NCI-H2029 (cell line): ENCODE measurements around the gene ADGRG6.

ENCODE experiments used
- DNase-seq: peaks from one replicate; lab custom pipeline; 2025; lab: John Stamatoyannopoulos, UW

ADGRG6 gene

DNA sequence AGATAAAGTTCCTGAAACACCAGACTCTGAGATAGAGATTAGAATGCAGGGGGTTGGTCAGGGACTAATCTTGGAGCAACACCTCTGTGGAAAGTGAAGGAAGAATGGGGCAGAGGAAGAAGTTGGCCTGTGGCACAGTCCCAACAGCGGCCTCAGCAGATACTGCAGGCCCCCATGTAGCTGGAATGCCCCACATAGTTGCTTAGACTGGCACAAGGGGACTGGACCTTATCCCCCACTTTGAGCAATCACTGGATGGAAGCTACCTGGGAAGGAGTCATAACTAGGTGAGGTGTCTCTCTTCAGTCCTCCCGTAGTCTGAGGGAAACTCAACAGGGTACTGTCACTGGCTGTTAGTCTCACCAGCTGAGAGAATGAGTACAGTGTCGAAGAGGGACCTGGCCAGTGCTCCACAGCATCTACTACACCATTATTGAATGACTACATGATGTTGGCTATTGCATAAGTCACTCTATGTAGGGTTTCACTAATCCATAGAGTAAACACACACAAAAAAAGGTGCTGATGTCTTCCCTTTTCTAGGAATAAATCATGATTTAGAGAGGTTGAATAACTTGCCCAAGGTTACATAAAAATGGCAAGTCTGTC lies 47.5 kb downstream of the ADGRG6 start:
- no peak for DNase-seq

DNA sequence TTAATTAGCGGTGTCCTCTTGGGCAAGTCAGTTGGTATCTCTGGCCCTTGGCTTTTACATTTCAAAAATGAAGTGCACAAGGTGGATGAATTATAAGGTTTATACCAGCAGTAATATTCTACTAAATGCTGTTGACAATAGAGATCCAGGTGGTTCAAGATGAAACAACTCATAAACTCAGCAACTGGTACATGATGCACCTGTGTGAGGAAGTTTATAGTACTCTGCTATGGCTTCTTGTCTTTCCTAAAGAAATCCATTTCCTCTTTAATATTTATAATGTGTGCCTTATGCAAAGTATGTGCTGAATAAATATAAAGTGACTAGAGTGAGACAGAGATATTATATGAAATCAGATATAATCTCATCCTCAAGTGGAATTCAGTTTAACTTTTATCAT lies 48.5 kb downstream of the ADGRG6 start:
- DNase-seq = no peak

DNA sequence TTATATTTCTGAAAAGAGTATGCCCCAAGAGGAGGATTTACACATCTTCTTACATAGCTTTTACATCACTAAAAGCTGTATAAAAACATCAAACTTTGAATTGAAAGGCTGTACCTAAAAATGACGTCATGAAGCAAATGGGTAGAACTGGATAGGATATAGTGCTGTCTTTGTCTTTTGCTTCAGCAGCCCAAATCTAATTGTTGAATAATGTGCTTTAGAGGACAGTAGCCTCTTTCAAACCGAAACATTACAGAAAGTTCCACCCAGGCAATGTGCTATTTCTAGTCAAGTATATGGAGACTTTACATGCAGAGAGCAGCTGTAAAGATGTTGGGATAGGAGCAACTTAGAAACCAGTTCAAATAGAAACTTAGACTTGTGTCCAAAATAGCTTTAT lies 51.9 kb downstream of the ADGRG6 start:
- DNase-seq = no peak

DNA sequence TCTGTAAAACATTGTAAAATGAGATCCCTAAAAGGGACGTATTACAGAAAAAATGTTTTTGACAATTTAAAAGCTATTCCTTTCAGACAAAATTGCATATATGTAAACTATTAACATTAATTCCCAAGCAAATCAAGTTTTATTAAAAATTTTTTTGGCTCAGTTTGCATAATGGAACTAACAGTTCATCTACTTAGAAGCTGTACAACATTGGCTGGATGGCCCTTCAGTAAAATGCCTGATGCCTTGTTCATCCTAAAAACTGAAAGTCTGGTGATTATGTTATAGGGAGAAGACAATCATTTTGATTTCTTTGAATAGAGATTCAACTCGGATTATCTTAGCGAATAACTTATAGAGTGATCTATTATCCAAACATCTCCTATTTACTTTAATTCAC lies 52.8 kb downstream of the ADGRG6 start:
- no peak for DNase-seq

DNA sequence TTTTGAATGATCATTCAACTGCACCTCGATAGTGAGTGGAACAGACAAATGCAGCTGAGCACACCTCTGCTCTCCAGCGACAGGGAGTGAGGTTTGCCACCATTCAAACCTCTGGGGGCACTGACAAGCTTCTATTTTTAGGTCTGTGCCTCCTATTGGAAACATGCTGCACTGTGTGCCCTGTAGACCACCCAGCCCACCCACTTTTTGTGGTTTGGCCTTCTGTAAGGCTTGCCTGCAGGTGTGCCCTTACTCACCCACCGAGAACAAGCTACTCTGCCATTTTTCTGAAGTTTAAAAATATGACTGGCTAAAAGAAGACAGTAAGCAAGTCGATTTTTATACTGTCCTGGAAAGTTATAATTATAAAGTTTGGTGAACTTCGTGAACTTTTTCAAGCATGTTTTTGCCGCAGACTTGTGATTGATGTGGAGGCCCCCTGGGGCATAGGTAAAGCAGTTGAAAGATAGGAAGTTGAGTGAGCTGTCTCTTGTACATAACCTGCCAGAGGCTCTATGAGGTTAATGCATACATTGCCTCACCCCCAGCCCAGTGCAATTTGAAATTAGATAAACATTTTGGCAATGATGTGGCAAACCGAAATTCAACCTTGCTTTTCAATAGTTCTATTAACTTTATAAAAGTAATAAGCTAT lies 53.8 kb downstream of the ADGRG6 start:
- DNase-seq = no peak

DNA sequence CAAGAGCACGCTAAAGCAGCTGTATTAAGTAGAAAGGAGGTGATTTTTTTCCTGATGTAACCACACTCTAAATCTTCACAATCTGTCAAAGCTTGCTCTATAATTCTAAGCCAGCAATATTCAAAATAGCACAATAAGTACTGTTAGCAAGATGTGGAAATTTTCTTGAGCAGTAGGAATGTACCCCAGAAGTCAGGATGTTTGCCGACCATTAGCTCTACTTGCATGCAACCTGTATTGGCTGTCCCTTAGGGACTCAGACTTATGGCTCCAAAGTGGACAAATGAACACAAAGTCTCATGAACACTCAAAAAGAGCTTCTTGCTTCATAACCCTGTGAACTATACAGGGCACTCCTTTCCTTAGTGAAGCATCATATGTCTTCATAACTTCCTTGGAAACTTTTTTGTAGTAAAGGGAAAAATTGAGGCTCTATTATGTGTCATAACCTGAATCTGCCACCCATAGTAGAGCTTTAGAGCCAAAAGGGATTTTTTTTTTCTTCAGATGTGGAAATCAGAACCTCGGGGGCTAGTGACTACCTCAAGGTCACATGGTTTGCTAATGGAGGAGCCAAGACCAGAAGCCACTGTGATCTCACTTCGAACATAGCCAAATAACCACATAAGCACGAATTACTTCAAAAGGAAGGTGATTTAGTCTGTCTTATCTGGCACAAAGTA lies 54.5 kb downstream of the ADGRG6 start:
- DNase-seq = no peak

DNA sequence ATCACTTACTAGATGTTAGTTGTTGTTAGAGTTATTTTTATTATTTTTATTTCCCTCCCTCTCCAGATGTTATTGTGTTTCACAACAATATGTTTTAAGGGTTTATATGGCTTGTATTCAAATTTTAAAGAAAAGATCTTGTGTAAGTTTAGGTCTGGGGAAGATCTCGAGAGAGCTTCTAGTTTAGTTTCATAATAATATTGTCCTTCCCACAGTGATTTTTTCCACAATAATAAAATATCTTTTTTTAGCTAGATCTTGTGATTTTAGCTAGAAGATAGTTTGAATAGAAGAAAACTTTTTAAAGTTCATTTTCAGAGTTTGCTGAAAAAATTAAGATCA lies 55.0 kb downstream of the ADGRG6 start:
- DNase-seq = no peak

DNA sequence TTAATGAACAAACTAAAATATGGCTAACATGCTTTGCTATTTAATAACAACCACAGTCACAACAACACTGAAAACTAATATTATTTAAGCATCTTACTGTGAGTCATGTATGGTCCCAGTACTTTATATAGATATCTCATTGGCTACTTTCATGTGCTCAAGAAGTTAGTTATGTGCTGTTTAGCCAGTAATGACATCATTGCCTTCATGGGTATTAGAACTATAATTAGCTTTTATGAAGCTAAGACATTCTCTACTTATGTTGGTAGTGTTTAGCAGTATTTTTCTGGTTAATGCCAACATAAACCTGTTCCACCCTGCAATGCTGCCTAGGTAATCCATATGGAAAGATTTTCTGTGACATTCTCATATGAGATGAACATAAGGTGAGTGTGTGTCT lies 56.1 kb downstream of the ADGRG6 start:
- no peak for DNase-seq

DNA sequence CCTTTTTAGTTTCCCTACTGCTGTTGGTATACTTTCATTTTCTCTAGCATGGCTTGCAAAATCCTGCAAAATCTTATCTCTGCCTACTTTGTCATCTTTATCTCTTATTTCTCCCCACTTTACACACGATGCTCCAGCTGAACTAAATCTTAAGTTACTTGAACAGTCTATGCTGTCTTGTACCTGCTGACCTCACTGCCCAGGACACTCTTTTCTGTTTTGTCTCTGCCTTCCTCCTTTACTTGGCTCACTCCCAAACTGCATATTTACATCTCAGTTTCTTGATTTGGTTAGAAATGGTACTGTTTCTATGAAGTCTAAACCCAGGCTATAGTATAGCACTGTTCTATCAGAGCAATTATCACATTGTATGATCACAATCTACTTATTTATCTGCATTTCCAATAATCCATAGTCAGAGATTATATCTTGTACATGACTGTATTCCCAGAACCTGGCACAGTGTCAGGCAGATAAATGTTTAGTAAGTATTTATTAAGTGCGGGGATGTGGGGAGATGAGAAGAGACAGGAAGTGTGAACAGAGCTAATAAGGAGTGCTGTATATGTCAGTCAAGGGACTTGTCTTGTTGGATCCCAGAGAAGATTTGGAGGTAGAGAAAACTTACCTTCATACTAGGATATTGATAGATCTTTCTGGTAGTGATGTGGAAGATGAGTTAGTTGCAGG lies 57.6 kb downstream of the ADGRG6 start:
- DNase-seq = no peak

DNA sequence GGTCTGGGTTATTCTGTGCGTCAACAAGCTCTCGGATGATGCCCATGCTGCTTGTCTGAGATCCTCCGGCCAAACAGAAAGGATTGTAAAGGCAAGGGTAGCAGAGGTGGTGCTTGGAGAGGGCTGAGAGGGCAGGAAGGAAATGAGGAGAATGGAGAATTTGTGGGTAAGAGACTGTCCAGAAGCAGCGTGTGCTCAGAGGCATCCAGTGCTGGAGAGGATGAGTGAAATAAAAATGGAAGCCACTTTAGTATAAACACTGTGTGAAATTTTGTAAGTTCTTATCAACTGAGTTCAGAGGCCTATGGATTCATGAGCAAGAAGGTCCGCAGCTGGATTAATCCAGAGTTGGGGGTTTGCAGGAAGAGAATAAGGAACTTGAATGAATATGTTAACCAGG lies 59.5 kb downstream of the ADGRG6 start:
- no peak for DNase-seq

DNA sequence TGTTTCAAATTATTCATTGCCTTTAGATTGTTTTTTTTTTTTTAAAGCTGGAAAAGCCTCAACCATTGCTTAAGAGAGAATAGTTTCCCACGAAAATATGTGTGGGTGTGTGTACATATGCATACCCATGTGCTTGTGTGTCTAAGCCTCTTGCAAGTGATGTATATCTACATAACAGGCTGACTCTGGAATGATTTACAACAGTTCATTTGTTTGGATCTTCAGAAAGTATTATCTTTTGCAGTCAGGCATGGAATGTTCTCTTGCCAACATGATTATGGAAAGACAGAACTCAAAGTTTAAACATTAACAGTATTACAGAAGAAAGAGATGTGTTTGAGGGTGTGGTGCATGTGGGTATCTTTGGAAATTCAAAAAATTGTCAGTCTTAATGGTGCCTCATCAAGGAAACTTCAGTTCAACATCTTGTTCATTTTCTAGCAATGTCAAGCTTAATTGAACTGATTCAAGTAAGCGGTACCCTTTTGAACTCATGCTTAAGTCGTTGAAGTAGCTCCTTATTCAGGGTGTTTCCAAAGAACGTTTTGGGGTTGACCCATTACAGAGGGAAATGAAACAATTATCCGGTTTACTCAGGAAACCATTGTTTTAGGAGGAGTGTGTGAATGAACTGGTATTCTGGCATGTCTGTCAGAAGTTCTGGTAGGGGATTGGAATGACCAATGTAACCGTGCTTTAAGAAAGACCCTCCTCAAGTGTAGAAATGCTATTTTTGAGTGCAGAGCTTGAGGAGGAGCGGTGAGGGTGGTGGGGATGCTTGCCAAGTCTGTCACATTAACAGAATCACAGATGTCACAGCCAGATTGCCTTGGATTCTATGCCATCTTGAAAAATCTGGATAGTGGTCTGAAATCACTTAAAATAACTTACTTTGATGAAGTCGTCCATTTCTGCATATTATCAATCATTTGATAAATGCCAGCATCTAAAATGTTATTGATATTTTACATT lies 60.3 kb downstream of the ADGRG6 start:
- DNase-seq = no peak

DNA sequence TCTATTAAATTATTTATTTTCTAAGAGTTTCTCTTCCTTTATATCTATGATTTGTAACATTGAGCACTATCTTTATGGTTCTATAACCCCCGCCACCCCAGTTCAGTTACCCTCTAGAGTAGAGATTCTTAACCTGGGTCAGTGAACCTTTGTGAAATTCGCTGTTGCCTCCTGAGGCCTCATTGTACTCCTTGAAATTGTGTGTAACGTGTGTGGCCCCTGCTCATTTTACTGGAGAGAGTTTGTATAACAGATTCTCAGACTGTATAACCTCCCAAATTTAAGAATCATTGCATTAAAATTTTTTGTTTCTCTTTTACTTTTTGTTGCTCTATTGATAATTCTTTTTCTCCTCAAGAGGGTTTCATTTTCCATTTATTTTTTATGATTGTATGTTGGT lies 65.3 kb downstream of the ADGRG6 start:
- no peak for DNase-seq

DNA sequence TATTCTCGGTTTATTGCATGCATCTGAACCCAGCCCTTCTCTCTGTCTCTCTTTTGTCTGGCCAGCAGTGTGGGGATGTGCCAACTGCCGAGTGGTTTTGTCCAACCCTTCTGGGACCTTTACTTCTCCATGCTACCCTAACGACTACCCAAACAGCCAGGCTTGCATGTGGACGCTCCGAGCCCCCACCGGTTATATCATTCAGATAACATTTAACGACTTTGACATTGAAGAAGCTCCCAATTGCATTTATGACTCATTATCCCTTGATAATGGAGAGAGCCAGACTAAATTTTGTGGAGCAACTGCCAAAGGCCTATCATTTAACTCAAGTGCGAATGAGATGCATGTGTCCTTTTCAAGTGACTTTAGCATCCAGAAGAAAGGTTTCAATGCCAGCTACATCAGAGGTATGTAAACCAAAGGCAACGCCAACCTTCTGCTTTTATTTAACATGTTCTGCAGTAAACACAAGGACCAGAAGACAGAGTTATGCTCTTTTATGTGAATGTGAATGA lies 65.8 kb downstream of the ADGRG6 start:
- DNase-seq = no peak

DNA sequence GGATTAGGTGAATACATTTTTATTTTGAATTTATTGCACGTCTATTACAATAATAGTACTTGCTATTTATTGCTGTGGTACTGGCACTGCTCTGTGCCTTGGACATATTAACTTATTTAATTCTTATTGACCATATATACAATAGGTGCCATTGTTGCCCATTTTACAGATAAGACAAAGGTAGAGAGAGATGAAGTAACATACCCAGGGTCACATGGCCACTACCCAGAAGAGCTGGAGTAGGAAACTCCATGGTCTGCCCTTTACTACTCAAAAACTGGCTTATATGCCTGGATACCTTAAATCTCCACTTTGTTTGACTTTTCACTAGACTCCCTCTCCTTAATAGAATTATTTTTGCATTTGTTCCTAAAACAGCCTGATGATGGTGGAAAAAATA lies 67.5 kb downstream of the ADGRG6 start:
- DNase-seq = no peak

DNA sequence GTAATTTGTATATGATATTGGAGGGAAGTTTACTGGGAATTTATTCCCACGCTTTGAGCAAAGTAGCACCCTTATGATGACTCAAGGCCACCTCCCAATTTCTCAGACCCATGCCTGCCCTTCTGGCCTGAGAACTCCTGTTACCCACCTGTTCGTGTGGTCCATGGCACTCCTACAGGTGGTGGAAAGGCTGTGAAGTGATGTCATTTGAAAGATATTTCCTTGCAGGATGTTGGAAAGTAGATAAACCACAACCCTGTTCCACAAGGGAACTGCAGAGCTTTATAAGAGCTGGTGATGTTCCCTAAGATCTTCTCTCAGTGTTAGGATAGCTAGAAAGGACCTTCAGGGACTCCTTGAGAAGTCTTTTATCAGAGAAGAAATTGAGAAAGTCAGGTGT lies 70.5 kb downstream of the ADGRG6 start:
- DNase-seq = no peak

DNA sequence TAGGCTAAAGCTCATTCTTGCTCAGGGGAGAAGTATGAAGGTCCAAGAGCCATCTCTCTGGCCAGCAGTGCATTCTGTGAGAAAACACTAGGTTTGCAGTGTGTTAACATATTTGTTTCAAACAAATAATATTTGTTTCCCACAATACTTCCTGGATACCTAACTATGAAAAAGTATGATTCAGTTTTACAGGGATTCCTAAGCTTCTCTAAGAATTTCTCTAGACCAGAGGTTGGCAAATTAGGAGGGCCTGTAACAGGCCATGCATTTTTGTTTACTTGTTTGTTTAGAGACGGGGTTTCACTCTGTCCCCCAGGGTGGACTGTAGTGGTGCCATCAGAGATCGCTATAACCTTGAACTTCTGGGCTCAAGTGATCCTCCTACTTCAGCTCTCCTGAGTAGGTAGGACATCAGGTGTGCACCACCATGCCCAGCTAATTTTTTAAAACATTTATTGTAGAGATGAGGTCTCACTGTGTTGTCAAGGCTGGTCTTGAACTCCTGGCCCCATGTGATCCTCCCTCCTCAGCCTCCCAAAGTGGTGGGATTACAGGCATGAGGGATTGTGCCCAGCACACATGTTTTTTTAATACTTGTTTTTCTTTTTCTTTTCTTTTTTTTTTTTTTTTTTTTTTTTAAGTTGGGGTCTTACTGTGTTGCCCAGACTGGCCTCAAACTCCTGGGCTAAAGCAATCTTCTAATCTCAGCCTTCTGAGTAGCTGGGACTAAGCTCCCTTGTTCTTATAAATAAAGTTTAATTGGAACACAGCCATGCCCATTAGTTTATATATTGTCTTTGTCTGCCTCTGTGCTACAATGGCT lies 71.7 kb downstream of the ADGRG6 start:
- DNase-seq = no peak

DNA sequence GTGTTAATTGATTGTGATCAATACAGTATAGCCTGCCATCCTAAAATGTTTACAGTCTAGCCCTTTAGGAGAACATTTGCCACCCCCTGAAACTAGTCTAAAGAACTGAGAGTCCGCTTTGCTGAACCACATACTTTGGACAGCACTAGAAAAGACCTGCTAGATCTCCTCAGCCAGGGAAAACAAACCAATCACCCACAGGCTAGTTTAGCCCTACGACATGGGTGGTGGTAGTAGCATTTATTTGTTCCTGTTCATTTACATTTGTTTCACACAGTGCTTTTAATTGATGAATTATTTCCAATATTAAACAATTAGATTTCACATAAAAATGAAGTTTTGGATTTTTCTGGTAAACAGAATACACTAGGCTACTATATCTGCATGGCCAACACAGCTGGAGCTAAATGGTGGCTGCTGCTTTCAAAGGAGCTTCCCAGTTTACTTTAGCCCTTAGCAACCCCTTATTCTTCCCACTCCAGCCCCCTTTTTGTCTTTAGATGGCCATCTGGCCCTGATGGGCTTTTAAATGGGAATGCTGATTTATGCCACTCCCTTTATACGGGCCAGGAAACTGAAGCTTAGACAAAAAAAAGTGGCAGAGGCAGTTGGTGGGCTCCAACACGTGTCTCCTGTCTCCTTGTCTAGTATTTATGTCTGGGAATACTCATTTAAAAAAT lies 72.4 kb downstream of the ADGRG6 start:
- DNase-seq = no peak

DNA sequence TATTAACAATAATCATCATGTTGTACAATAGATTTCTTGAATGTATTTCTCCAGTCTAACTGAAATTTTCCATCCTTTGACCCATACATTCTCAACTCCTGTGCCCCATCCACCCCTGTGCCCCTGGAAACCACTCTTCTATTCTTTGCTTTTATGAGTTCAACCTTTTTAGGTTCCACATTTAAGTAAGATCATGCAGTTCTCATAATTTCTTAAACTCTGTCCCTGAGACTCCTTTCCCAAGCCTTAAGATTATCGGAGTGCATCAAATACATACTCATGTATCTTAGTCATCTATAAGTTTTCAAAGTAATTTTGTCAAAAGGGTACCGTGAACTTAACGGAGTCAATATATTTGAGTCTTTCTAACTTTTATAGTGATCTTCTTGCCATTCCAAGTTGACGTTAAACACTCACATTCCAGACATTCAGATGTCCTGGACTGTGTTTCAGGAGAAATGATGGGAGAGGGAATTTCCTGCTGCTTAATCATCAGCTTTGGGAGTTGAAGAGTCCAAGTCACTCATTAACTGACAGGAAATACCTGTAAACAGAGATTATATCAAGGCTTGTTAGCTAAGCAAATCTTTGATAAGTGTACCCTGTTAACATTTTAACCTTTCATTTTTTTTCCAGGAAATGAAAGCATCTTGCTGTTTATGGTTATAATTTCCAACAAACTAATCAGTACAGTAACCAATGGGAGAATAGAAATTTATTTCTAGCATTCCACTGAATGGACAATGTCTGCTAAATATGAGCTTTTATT lies 73.3 kb downstream of the ADGRG6 start:
- no peak for DNase-seq

DNA sequence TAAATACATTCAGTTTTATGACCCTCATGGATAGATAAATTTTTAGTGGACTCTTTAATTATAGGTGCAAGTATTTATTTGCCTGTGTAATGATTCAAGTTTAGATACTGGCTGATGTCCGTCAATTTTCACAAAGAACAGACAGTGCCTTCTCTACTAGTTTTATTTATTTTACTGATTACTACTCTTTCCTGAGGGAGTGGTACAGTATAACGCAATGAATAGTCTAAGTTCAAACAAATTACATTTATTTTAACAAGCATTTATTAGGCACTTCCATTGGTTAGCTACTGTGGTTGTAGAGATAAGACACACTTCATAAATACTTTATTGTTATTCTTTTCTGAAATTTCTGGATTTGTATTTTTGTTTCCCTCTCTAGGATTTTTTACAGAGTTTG lies 74.3 kb downstream of the ADGRG6 start:
- no peak for DNase-seq
